Glutamatergic neuron (in vitro differentiated cells): ENCODE measurements around the gene PPP4R3B. TPM values are rescaled to one million over a fixed set of nuclear protein-coding genes. Genes with fewer than 3 reads are reported as not detected.

Source experiments
- DNase-seq: peaks from one replicate; pipeline ENCODE4 v3.0.0; 2022
- H3K27ac Mint-ChIP-seq: one replicate; pipeline ENCODE4 v1.8.0; 2020; ENCODE audit warnings: mild to moderate bottlenecking, mixed read lengths, inconsistent platforms; ENCODE audit not compliant: unreplicated experiment
- H3K27me3 Mint-ChIP-seq: one replicate; pipeline ENCODE4 v1.8.0; 2020; ENCODE audit warnings: mild to moderate bottlenecking, moderate library complexity, mixed read lengths, inconsistent platforms; ENCODE audit not compliant: unreplicated experiment
- H3K36me3 Mint-ChIP-seq: one replicate; pipeline ENCODE4 v1.8.0; 2020; ENCODE audit warnings: mild to moderate bottlenecking, mixed read lengths, inconsistent platforms; ENCODE audit not compliant: unreplicated experiment
- H3K4me1 Mint-ChIP-seq: one replicate; pipeline ENCODE4 v1.8.0; 2020; ENCODE audit warnings: mild to moderate bottlenecking, low read depth, mixed read lengths, inconsistent platforms; ENCODE audit not compliant: unreplicated experiment
- H3K4me3 Mint-ChIP-seq: one replicate; pipeline ENCODE4 v1.8.0; 2020; ENCODE audit warnings: mild to moderate bottlenecking, mixed read lengths, inconsistent platforms; ENCODE audit not compliant: unreplicated experiment
- H3K9me3 Mint-ChIP-seq: one replicate; pipeline ENCODE4 v1.8.0; 2020; ENCODE audit warnings: mild to moderate bottlenecking, moderate library complexity, mixed read lengths, inconsistent platforms; ENCODE audit not compliant: unreplicated experiment
- CTCF ChIP-seq: fragments of 200-600 bp; sonication (generic); IDR thresholded peaks from one replicate; pipeline ENCODE4 v1.5.0; 2021; ENCODE audit not compliant: partially characterized antibody, unreplicated experiment
- total RNA-seq: library from RNA; stranded (reverse); fragmentation: NEBNext Ultra II Directional; extraction: Animal tissue kit (Norgen Biotek cat#: 25700); gene quantifications from one replicate; pipeline ENCODE4 v1.2.1, GENCODE V29; 2021; ENCODE audit not compliant: unreplicated experiment

PPP4R3B gene
- total RNA-seq, 1 donor from 2014 or later, result 55.0 TPM

GRCh38 chr2:55595536-55595935, 21.9 kb downstream of the PPP4R3B start:
- Mint-ChIP-seq H3K4me1 (peaks cover 4% of the 10 kb centered on the region), H3K4me3 (no peak overlapping the region), H3K9me3 (no peaks in the 10 kb centered on the region), H3K36me3 (no peaks in the 10 kb centered on the region), H3K27ac (no peak overlapping the region), H3K27me3 (peaks cover 2% of the 10 kb centered on the region)
- no peak for DNase-seq
- TF ChIP-seq CTCF, result no peak

DNA sequence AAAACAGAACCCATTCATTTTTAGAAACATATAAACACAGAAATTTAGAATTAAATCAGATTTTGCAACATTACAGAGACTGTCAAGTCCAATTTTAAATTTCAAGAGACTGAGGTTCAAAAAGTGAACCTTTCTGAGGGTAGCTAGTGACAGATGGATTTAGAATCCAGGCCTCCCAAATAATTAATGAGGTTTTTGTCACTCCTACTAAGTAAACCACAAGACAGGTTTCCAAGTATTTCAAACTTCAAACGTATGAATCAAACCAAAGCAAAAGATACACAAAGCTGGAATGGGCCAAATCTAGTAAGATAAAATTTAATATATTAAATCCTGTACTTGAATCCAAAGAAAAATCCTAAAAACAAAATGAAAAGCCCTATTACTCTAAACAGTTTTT, 25.3 kb downstream of the PPP4R3B start:
- TF ChIP-seq CTCF, result no peak
- Mint-ChIP-seq H3K36me3 (no peaks in the 10 kb centered on the region), H3K9me3 (no peaks in the 10 kb centered on the region), H3K27ac (no peak overlapping the region), H3K4me3 (no peak overlapping the region), H3K27me3 (peaks cover 2% of the 10 kb centered on the region), H3K4me1 (peaks cover 4% of the 10 kb centered on the region)
- DNase-seq, result no peak

GRCh38 chr2:55590810-55591440, 26.5 kb downstream of the PPP4R3B start:
- no peak for DNase-seq
- H3K4me3 Mint-ChIP-seq, result no peak overlapping the region

GRCh38 chr2:55585451-55586080, 31.9 kb downstream of the PPP4R3B start:
- no peak overlapping the region for H3K27ac Mint-ChIP-seq
- H3K4me3 Mint-ChIP-seq, result no peak overlapping the region
- H3K27me3 Mint-ChIP-seq, result no peaks in the 10 kb centered on the region

More at GRCh38 chr2:55590810-55591440, 26.5 kb downstream of the PPP4R3B start:
- Mint-ChIP-seq H3K27ac (no peak overlapping the region), H3K4me1 (peaks cover 4% of the 10 kb centered on the region), H3K9me3 (no peaks in the 10 kb centered on the region), H3K27me3 (peaks cover 2% of the 10 kb centered on the region), H3K36me3 (no peaks in the 10 kb centered on the region)
- TF ChIP-seq CTCF, result no peak

More at GRCh38 chr2:55585451-55586080, 31.9 kb downstream of the PPP4R3B start:
- H3K9me3 Mint-ChIP-seq, result no peaks in the 10 kb centered on the region
- TF ChIP-seq CTCF, result no peak
- H3K4me1 Mint-ChIP-seq, result no peaks in the 10 kb centered on the region
- DNase-seq, result no peak
- no peaks in the 10 kb centered on the region for H3K36me3 Mint-ChIP-seq
